SK-N-SH treated with all-trans-retinoic acid at 6 μM for 48 hours (cell line): ENCODE measurements around the gene APOA4.
"Not testable (repeated sequence)": the region's sequence is repeated elsewhere in the genome, so short reads cannot be mapped to it uniquely, and the experiment has no call there.

Experiments
- ATAC-seq: fragments of 200-7000 bp; cut with Tn5 transposase; 3 replicates; pipeline ENCODE4 v1.9.1; 2020; ENCODE audit warnings: mild to moderate bottlenecking, moderate library complexity
- ARNTL ChIP-seq: fragments of 450-650 bp; formaldehyde crosslinking; IDR thresholded peaks from 2 replicates; pipeline ENCODE4 v1.5.0; 2020; ENCODE audit warnings: low read depth, mild to moderate bottlenecking, moderate library complexity, borderline replicate concordance
- BACH2 ChIP-seq: fragments of 250-450 bp; sonication (Bioruptor Pico); IDR thresholded peaks from 2 replicates; pipeline ENCODE4 v1.9.0; 2021; ENCODE audit warnings: mild to moderate bottlenecking, borderline replicate concordance
- CSDC2 ChIP-seq: fragments of 250-450 bp; sonication (Bioruptor Pico); IDR thresholded peaks from 2 replicates; pipeline ENCODE4 v1.5.0; 2020; ENCODE audit warnings: mild to moderate bottlenecking, moderate library complexity
- ESRRG ChIP-seq: fragments of 250-450 bp; sonication (Bioruptor Pico); IDR thresholded peaks from 2 replicates; pipeline ENCODE4 v1.6.1; 2021; ENCODE audit warnings: mild to moderate bottlenecking
- GLIS3 ChIP-seq: fragments of 250-450 bp; sonication (Bioruptor Pico); IDR thresholded peaks from 2 replicates; pipeline ENCODE4 v1.5.0; 2020; ENCODE audit warnings: mild to moderate bottlenecking, moderate library complexity
- ISL1 ChIP-seq: fragments of 250-450 bp; sonication (Bioruptor Pico); IDR thresholded peaks from 2 replicates; pipeline ENCODE4 v2.1.2; 2022; ENCODE audit warnings: mild to moderate bottlenecking, moderate library complexity
- OSR1 ChIP-seq: fragments of 250-450 bp; sonication (Bioruptor Pico); IDR thresholded peaks from 2 replicates; pipeline ENCODE4 v1.8.0; 2022; ENCODE audit warnings: moderate library complexity, mild to moderate bottlenecking, inconsistent platforms
- PPARA ChIP-seq: fragments of 250-450 bp; sonication (Bioruptor Pico); IDR thresholded peaks from 2 replicates; pipeline ENCODE4 v1.5.0; 2020; ENCODE audit warnings: mild to moderate bottlenecking, borderline replicate concordance
- TCF4 ChIP-seq: fragments of 250-450 bp; sonication (Bioruptor Pico); IDR thresholded peaks from 2 replicates; pipeline ENCODE4 v1.8.0; 2021; ENCODE audit warnings: mild to moderate bottlenecking, moderate library complexity, borderline replicate concordance
- TOX ChIP-seq: fragments of 250-450 bp; sonication (Bioruptor Pico); IDR thresholded peaks from 2 replicates; pipeline ENCODE4 v1.8.0; 2021; ENCODE audit warnings: mild to moderate bottlenecking, moderate library complexity, borderline replicate concordance
- ZC3H10 ChIP-seq: fragments of 250-450 bp; sonication (Bioruptor Pico); IDR thresholded peaks from 2 replicates; pipeline ENCODE4 v1.5.1; 2021; ENCODE audit warnings: mild to moderate bottlenecking, moderate library complexity
- ZFP3 ChIP-seq: fragments of 250-450 bp; sonication (Bioruptor Pico); IDR thresholded peaks from 2 replicates; pipeline ENCODE4 v1.5.0; 2020; ENCODE audit warnings: mild to moderate bottlenecking, moderate library complexity
- ZNF565 ChIP-seq: fragments of 450-650 bp; formaldehyde crosslinking; conservative IDR thresholded peaks from 2 replicates; pipeline ENCODE4 v1.5.0; 2020; ENCODE audit warnings: low read depth, mild to moderate bottlenecking, moderate library complexity
- ZNF70 ChIP-seq: fragments of 450-650 bp; formaldehyde crosslinking; IDR thresholded peaks from 2 replicates; pipeline ENCODE4 v1.5.0; 2020; ENCODE audit warnings: mild to moderate bottlenecking, moderate library complexity
- ZNF8 ChIP-seq: fragments of 450-650 bp; formaldehyde crosslinking; IDR thresholded peaks from 2 replicates; pipeline ENCODE4 v1.5.0; 2020; ENCODE audit warnings: mild to moderate bottlenecking, moderate library complexity
- TF ChIP-seq, protein P1 (sequence below): fragments of 250-450 bp; sonication (Bioruptor Pico); IDR thresholded peaks from 2 replicates; pipeline ENCODE4 v1.8.0; 2021; ENCODE audit warnings: low read depth, mild to moderate bottlenecking, moderate library complexity, borderline replicate concordance
- TF ChIP-seq, protein P2 (sequence below): fragments of 250-450 bp; sonication (Bioruptor Pico); IDR thresholded peaks from 2 replicates; pipeline ENCODE4 v1.5.1; 2020; ENCODE audit warnings: low read depth, mild to moderate bottlenecking, moderate library complexity
- TF ChIP-seq, protein P3 (sequence below): fragments of 250-450 bp; sonication (Bioruptor Pico); IDR thresholded peaks from 2 replicates; pipeline ENCODE4 v1.8.0; 2020; ENCODE audit warnings: mild to moderate bottlenecking, moderate library complexity, borderline replicate concordance
- TF ChIP-seq, protein P4 (sequence below): fragments of 250-450 bp; sonication (Bioruptor Pico); IDR thresholded peaks from 2 replicates; pipeline ENCODE4 v1.5.1; 2021; ENCODE audit warnings: mild to moderate bottlenecking, moderate library complexity
- TF ChIP-seq, protein P5 (sequence below): fragments of 250-450 bp; sonication (Bioruptor Pico); IDR thresholded peaks from 2 replicates; pipeline ENCODE4 v1.5.0; 2020; ENCODE audit warnings: mild to moderate bottlenecking, moderate library complexity

The APOA4 gene

DNA sequence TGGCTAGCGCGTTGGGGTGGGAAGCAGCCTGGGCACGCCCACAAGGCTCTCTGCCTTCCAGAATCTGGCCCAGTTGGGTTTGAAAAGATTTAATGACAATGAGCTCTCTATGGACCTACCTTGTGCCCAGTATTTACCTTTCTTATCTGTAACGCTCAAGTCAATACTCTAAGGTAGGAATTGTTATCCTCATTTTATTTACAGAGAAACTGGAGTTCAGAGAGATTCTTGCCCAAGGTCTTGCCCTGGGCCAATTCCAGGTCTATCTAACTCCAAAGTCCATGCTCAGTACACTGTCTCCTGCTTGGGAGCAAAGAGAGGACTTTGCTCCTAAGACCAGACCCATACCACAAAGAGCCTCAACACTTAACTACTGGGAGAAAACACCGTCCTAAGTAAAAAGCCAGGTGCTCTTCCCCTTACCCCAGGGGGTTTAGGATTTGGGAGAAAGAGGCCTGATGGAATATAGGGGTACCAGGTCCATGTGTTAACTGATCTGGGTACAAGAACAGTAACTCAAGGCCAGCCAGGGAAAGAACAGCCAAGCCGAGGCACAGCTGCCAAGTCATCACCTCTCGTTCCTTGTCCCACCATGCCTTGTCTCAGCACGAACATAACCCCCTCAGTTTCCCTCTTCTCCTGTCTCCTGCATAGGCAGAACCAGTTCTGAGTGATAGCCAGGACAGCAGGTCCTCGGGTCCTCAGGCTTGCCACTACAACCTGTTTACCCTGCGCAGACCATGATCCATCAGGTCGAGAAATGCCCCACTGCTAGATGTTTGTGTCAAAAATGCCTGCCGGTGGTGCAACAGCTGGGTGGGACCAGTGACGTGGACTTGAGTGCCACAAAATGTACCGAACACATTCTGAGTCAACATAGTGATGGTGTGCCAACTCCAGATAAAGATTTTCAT lies 14.6 kb downstream of the APOA4 start:
- ATAC-seq: no peak
- TF ChIP-seq, protein P1, sequence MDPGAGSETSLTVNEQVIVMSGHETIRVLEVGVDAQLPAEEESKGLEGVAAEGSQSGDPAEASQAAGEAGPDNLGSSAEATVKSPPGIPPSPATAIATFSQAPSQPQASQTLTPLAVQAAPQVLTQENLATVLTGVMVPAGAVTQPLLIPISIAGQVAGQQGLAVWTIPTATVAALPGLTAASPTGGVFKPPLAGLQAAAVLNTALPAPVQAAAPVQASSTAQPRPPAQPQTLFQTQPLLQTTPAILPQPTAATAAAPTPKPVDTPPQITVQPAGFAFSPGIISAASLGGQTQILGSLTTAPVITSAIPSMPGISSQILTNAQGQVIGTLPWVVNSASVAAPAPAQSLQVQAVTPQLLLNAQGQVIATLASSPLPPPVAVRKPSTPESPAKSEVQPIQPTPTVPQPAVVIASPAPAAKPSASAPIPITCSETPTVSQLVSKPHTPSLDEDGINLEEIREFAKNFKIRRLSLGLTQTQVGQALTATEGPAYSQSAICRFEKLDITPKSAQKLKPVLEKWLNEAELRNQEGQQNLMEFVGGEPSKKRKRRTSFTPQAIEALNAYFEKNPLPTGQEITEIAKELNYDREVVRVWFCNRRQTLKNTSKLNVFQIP (CRISPR knock-in tag): no peak
- no peak for TF ChIP-seq TCF4
- no peak for TF ChIP-seq GLIS3
- TF ChIP-seq, protein P2, sequence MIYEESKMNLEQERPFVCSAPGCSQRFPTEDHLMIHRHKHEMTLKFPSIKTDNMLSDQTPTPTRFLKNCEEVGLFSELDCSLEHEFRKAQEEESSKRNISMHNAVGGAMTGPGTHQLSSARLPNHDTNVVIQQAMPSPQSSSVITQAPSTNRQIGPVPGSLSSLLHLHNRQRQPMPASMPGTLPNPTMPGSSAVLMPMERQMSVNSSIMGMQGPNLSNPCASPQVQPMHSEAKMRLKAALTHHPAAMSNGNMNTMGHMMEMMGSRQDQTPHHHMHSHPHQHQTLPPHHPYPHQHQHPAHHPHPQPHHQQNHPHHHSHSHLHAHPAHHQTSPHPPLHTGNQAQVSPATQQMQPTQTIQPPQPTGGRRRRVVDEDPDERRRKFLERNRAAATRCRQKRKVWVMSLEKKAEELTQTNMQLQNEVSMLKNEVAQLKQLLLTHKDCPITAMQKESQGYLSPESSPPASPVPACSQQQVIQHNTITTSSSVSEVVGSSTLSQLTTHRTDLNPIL (CRISPR knock-in tag): no peak
- no peak for TF ChIP-seq ZNF565 (CRISPR knock-in tag)
- TF ChIP-seq, protein P3, sequence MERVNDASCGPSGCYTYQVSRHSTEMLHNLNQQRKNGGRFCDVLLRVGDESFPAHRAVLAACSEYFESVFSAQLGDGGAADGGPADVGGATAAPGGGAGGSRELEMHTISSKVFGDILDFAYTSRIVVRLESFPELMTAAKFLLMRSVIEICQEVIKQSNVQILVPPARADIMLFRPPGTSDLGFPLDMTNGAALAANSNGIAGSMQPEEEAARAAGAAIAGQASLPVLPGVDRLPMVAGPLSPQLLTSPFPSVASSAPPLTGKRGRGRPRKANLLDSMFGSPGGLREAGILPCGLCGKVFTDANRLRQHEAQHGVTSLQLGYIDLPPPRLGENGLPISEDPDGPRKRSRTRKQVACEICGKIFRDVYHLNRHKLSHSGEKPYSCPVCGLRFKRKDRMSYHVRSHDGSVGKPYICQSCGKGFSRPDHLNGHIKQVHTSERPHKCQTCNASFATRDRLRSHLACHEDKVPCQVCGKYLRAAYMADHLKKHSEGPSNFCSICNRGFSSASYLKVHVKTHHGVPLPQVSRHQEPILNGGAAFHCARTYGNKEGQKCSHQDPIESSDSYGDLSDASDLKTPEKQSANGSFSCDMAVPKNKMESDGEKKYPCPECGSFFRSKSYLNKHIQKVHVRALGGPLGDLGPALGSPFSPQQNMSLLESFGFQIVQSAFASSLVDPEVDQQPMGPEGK (CRISPR knock-in tag): no peak
- no peak for TF ChIP-seq TOX (CRISPR knock-in tag)
- no peak for TF ChIP-seq ZNF8
- no peak for TF ChIP-seq PPARA (CRISPR knock-in tag)
- no peak for TF ChIP-seq ZNF70 (CRISPR knock-in tag)
- TF ChIP-seq CSDC2 (CRISPR knock-in tag): no peak

DNA sequence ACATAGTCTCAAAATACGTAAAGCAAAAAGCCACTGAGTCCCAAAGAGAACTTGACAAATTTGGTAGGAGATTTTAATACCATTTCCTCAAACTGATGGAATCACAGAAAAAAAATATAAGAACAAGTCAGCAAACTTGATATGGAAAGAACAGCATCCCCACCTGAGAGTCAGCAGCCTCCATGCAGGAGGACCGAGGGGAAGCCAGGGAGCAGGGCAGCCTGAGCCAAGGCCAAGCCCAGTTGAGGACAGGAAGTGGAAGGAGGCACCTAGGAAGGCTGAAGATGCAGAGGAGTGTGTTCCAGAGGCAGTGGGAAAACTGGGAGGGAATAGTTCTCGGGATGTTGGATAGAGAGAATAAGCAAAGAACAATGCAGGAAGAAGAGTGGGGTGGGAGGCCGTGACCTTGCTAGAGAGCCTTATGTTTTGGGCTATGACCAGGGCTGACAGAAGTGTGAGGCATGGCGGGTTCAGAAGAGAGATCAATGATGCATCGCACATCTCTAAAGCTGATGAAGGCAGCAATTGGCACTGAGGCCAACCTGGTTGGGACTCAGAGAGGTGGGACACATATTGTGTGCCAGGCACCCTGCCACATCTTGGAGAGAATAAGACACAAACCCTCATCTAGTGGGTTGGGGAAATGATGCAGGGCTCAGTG lies 15.4 kb downstream of the APOA4 start:
- no peak for ATAC-seq
- TF ChIP-seq ZNF8: no peak
- TF ChIP-seq, all 23 proteins: peak for 0

DNA sequence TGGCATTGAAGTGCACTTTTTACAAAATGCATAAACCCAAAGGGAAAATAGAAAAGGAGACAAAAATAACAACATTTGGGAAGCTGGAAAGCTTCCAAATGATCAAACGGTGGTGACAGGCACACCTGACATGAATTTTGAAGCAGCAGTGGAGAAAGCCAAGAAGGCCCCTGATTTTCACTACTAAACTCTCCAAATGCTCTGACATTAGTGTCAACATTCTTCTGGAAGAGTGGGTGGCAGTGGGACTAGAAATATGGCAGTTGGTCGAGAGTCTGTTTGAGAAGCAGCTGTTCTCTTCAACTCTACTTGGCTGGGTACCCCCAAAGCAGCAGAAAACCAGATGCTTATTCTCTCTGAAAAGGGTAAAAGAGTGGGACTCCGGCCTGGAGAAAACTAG lies 19.1 kb downstream of the APOA4 start:
- no peak for TF ChIP-seq ZNF8
- TF ChIP-seq PPARA (CRISPR knock-in tag): no peak
- TF ChIP-seq ZC3H10 (CRISPR knock-in tag): no peak
- TF ChIP-seq, protein P2 (CRISPR knock-in tag): no peak
- no peak for TF ChIP-seq GLIS3
- TF ChIP-seq, protein P3 (CRISPR knock-in tag): no peak
- TF ChIP-seq CSDC2 (CRISPR knock-in tag): no peak
- TF ChIP-seq, protein P4, sequence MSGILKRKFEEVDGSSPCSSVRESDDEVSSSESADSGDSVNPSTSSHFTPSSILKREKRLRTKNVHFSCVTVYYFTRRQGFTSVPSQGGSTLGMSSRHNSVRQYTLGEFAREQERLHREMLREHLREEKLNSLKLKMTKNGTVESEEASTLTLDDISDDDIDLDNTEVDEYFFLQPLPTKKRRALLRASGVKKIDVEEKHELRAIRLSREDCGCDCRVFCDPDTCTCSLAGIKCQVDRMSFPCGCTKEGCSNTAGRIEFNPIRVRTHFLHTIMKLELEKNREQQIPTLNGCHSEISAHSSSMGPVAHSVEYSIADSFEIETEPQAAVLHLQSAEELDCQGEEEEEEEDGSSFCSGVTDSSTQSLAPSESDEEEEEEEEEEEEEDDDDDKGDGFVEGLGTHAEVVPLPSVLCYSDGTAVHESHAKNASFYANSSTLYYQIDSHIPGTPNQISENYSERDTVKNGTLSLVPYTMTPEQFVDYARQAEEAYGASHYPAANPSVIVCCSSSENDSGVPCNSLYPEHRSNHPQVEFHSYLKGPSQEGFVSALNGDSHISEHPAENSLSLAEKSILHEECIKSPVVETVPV (CRISPR knock-in tag): no peak
- TF ChIP-seq, protein P5, sequence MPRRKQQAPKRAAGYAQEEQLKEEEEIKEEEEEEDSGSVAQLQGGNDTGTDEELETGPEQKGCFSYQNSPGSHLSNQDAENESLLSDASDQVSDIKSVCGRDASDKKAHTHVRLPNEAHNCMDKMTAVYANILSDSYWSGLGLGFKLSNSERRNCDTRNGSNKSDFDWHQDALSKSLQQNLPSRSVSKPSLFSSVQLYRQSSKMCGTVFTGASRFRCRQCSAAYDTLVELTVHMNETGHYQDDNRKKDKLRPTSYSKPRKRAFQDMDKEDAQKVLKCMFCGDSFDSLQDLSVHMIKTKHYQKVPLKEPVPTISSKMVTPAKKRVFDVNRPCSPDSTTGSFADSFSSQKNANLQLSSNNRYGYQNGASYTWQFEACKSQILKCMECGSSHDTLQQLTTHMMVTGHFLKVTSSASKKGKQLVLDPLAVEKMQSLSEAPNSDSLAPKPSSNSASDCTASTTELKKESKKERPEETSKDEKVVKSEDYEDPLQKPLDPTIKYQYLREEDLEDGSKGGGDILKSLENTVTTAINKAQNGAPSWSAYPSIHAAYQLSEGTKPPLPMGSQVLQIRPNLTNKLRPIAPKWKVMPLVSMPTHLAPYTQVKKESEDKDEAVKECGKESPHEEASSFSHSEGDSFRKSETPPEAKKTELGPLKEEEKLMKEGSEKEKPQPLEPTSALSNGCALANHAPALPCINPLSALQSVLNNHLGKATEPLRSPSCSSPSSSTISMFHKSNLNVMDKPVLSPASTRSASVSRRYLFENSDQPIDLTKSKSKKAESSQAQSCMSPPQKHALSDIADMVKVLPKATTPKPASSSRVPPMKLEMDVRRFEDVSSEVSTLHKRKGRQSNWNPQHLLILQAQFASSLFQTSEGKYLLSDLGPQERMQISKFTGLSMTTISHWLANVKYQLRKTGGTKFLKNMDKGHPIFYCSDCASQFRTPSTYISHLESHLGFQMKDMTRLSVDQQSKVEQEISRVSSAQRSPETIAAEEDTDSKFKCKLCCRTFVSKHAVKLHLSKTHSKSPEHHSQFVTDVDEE: no peak
- no peak for TF ChIP-seq ZNF70 (CRISPR knock-in tag)
- TF ChIP-seq BACH2 (CRISPR knock-in tag): no peak
- TF ChIP-seq, protein P1 (CRISPR knock-in tag): no peak
- TF ChIP-seq OSR1 (CRISPR knock-in tag): no peak
- no peak for TF ChIP-seq ISL1 (CRISPR knock-in tag)
- TF ChIP-seq ESRRG: no peak
- TF ChIP-seq ZFP3 (CRISPR knock-in tag): no peak
- TF ChIP-seq ARNTL: no peak
- TF ChIP-seq ZNF565 (CRISPR knock-in tag): no peak
- no peak for TF ChIP-seq TCF4
- TF ChIP-seq TOX (CRISPR knock-in tag): no peak
- no peak for ATAC-seq

DNA sequence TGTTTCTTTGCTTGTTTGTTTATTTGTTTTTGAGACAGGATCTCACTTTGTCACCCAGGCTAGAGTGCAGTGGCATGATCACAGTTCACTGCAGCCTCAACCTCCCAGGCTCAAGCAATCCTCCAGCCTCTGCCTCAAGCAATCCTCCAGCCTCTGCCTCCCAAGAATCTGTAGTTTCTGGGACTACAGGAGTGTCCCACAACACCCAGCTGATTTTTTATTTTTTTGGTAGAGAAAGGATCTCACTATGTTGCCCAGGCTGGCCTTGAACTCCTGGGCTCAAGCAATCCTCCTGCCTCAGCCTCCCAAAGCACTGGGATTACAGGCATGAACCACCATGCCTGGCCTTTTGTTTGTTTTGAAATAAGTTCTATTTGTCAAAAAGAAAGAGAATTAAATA lies 21.4 kb downstream of the APOA4 start:
- not testable (repeated sequence) for ATAC-seq
